Smooth muscle cell (in vitro differentiated cells): ENCODE measurements around the gene CELSR1. TPM values are rescaled to one million over a fixed set of nuclear protein-coding genes. Genes with fewer than 3 reads are reported as not detected.
"Not testable (repeated sequence)": the region's sequence is repeated elsewhere in the genome, so short reads cannot be mapped to it uniquely, and the experiment has no call there.

ENCODE experiments used
- DNase-seq: peaks from one replicate; lab custom pipeline; 2025; ENCODE audit not compliant: unreplicated experiment; lab: John Stamatoyannopoulos, UW
- H2AFZ ChIP-seq: fragments of 200-600 bp; sonication (generic); 2 replicates; pipeline ENCODE4 v1.6.0; 2016; ENCODE audit warnings: antibody characterized with exemption, low read depth, mild to moderate bottlenecking
- H3F3A ChIP-seq: fragments of 200-600 bp; sonication (generic); 2 replicates; pipeline ENCODE4 v1.6.0; 2017; ENCODE audit warnings: antibody characterized with exemption, low read depth
- H3K27ac ChIP-seq: fragments of 200-600 bp; sonication (generic); 2 replicates; pipeline ENCODE4 v1.5.1; 2016; ENCODE audit warnings: low read depth, mild to moderate bottlenecking
- H3K27me3 ChIP-seq: fragments of 200-600 bp; sonication (generic); 2 replicates; pipeline ENCODE4 v1.6.1; 2016; ENCODE audit warnings: low read depth, mild to moderate bottlenecking
- H3K36me3 ChIP-seq: fragments of 200-600 bp; sonication (generic); 2 replicates; pipeline ENCODE4 v1.5.1; 2016; ENCODE audit warnings: low read depth
- H3K4me1 ChIP-seq: fragments of 200-600 bp; sonication (generic); 2 replicates; pipeline ENCODE4 v1.5.1; 2016; ENCODE audit warnings: low read depth
- H3K4me2 ChIP-seq: fragments of 200-600 bp; sonication (generic); 2 replicates; pipeline ENCODE4 v1.6.0; 2016; ENCODE audit warnings: mild to moderate bottlenecking
- H3K4me3 ChIP-seq: fragments of 200-600 bp; sonication (generic); 2 replicates; pipeline ENCODE4 v1.5.1; 2016; ENCODE audit warnings: mild to moderate bottlenecking
- H3K79me2 ChIP-seq: fragments of 200-600 bp; sonication (generic); 2 replicates; pipeline ENCODE4 v1.6.0; 2016; ENCODE audit warnings: low read depth, mild to moderate bottlenecking
- H3K9ac ChIP-seq: fragments of 200-600 bp; sonication (generic); 2 replicates; pipeline ENCODE4 v1.6.0; 2016; ENCODE audit warnings: low read depth
- H3K9me3 ChIP-seq: fragments of 200-600 bp; sonication (generic); replicated peaks from 2 replicates; pipeline ENCODE4 v1.5.1; 2016; ENCODE audit warnings: low read depth
- H4K20me1 ChIP-seq: fragments of 200-600 bp; sonication (generic); 2 replicates; pipeline ENCODE4 v1.6.0; 2016; ENCODE audit warnings: low read depth
- CTCF ChIP-seq: fragments of 200-600 bp; sonication (generic); IDR thresholded peaks from 2 replicates; pipeline ENCODE4 v1.5.1; 2017; ENCODE audit warnings: borderline replicate concordance, mild to moderate bottlenecking, antibody characterized with exemption; ENCODE audit not compliant: insufficient read depth, poor library complexity, severe bottlenecking
- WGBS: methylation state at CpG from one replicate; pipeline ENCODE4 v1.1.7; 2016; ENCODE audit warnings: low lambda C conversion rate; 5-methylcytosine and 5-hydroxymethylcytosine counted together
- polyA plus RNA-seq: library from polyadenylated mRNA; unstranded; fragments of >200 nt; fragmentation: Nextera tagmentation; extraction: Ambion mirVana; gene quantifications from 2 replicates; pipeline ENCODE4 v1.2.1, GENCODE V29; 2016
- total RNA-seq: library from RNA; depleted of rRNA; stranded (reverse); fragments of >200 nt; gene quantifications from 2 replicates; pipeline ENCODE4 v1.2.3, GENCODE V29; 2014

CELSR1 gene
- total and polyA plus RNA-seq, 2 experiments from 2014 or later, result 3.6 to 15.2 TPM

DNA sequence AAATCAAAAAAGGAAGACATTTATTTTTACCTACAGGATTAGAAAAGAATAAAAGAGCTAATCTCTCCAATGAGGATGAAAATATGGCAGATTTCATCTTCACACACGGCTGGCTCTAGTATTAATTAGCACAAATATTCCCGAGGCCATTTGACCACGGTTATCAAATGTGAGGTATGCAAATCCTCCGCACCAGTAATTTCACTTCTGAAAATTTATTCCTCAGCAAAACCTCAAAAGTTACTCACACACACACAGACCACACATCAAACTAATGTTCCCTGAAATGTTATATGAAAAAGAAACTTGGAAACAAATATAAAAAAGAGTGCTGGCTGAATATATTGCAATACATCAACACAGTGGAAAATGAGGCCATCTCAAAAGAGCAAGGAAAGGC is 32.8 kb downstream of the CELSR1 start:
- no peak for TF ChIP-seq CTCF
- no peaks in the 10 kb centered on the region for H3K27me3 ChIP-seq
- H3F3A ChIP-seq, result no peaks in the 10 kb centered on the region
- no peaks in the 10 kb centered on the region for H3K36me3 ChIP-seq
- H3K4me3 ChIP-seq, result no peak overlapping the region
- H3K4me2 ChIP-seq, result no peak overlapping the region
- 93% methylated on average over 4 of the region's 4 CpGs for WGBS
- H3K9me3 ChIP-seq, result no peaks in the 10 kb centered on the region
- no peaks in the 10 kb centered on the region for H3K79me2 ChIP-seq
- H3K27ac ChIP-seq, result no peak overlapping the region
- no peaks in the 10 kb centered on the region for H4K20me1 ChIP-seq
- no peak overlapping the region for H3K9ac ChIP-seq
- peaks cover 34% of the 10 kb centered on the region for H3K4me1 ChIP-seq
- DNase-seq, result no peak
- H2AFZ ChIP-seq, result no peak overlapping the region

DNA sequence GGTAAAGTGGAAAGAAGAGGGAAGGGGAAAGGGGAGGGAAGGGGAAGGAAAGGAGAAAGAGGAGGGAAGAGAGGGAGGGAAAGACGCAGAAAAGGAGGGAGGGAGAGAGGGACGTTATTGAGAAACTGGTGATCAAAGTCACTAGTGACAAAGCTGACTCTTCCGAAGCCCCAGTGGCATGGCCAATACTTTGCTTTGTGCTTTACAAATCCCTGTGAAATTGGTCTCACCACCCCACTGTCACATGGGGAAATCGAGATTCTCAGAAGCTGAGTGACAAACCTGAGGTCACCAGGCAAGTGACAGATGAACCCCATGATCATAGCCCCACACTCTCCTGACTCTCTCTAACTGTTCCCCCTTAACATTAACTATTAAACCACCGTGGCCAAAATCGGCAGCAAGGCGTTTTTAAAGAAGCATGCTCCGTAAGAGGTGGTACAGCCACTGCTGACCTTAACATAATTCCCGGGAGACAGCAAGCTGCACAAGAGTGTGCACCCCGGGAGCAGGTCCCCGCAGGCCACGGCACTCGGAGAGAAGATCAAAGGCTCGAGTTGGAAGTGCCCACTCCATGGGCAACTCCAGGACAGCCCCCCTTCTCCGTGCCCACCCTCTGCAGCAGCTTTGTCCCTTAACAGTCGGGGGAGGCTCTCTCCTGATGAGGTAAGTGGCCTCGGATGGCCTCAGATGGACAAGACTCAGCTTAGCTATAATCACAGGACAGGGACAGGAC is 34.8 kb downstream of the CELSR1 start:
- WGBS, result 82% methylated on average over 16 of the region's 17 CpGs
- no peak overlapping the region for H2AFZ ChIP-seq
- no peaks in the 10 kb centered on the region for H3K79me2 ChIP-seq
- H3K4me1 ChIP-seq, result peaks cover 32% of the 10 kb centered on the region
- no peak for TF ChIP-seq CTCF
- no peak overlapping the region for H3K4me3 ChIP-seq
- no peak overlapping the region for H3K9ac ChIP-seq
- H3K36me3 ChIP-seq, result no peaks in the 10 kb centered on the region
- H3K27me3 ChIP-seq, result no peaks in the 10 kb centered on the region
- no peak overlapping the region for H3K27ac ChIP-seq
- no peaks in the 10 kb centered on the region for H3K9me3 ChIP-seq
- no peaks in the 10 kb centered on the region for H4K20me1 ChIP-seq
- H3F3A ChIP-seq, result peaks cover 6% of the 10 kb centered on the region
- H3K4me2 ChIP-seq, result no peak overlapping the region
- DNase-seq, result no peak

GRCh38 chr22:46501701-46502100 is 35.7 kb downstream of the CELSR1 start:
- H4K20me1 ChIP-seq, result no peaks in the 10 kb centered on the region
- no peak overlapping the region for H3K4me3 ChIP-seq
- peak overlapping the region; percentile 31 for H3K4me2 ChIP-seq
- H3F3A ChIP-seq, result peaks cover 6% of the 10 kb centered on the region
- no peaks in the 10 kb centered on the region for H3K27me3 ChIP-seq
- WGBS, result 75% methylated on average over 3 of the region's 3 CpGs
- H3K9me3 ChIP-seq, result no peaks in the 10 kb centered on the region
- no peak overlapping the region for H2AFZ ChIP-seq
- DNase-seq, result no peak
- no peaks in the 10 kb centered on the region for H3K36me3 ChIP-seq
- no peak for TF ChIP-seq CTCF
- peaks cover 29% of the 10 kb centered on the region for H3K4me1 ChIP-seq
- no peaks in the 10 kb centered on the region for H3K79me2 ChIP-seq
- peak overlapping the region; percentile 76 for H3K27ac ChIP-seq
- H3K9ac ChIP-seq, result no peak overlapping the region

- not testable (repeated sequence) for H3K79me2 ChIP-seq, H2AFZ ChIP-seq, H3F3A ChIP-seq, DNase-seq, H3K9me3 ChIP-seq, H3K9ac ChIP-seq, H3K36me3 ChIP-seq, H4K20me1 ChIP-seq, H3K27me3 ChIP-seq, H3K4me3 ChIP-seq
- Histone ChIP-seq H3K4me1 (peaks cover 29% of the 10 kb centered on the region), H3K27ac (peak overlapping the region; percentile 76), H3K4me2 (peak overlapping the region; percentile 31)
- WGBS, result 93% methylated on average over 12 of the region's 12 CpGs
Observed at GRCh38 chr22:46501265-46501664, 36.2 kb downstream of the CELSR1 start.
